SU-DHL-6 (cell line): ENCODE measurements around the gene CCDC40.

Source experiments
- EZH2phosphoT487 ChIP-seq: fragments of 200-600 bp; sonication (generic), shearing (Covaris generic); conservative IDR thresholded peaks from 2 replicates; pipeline ENCODE4 v1.6.1; 2018; ENCODE audit warnings: mild to moderate bottlenecking, antibody characterized with exemption, low read length, moderate library complexity, mixed read lengths
- TF ChIP-seq, protein P1 (sequence below): fragments of 200-600 bp; sonication (generic); IDR thresholded peaks from one replicate; pipeline ENCODE4 v1.5.1; 2017; ENCODE audit warnings: antibody characterized with exemption, mild to moderate bottlenecking, low read length, moderate library complexity; ENCODE audit not compliant: insufficient read depth, poor library complexity, severe bottlenecking

DNA sequence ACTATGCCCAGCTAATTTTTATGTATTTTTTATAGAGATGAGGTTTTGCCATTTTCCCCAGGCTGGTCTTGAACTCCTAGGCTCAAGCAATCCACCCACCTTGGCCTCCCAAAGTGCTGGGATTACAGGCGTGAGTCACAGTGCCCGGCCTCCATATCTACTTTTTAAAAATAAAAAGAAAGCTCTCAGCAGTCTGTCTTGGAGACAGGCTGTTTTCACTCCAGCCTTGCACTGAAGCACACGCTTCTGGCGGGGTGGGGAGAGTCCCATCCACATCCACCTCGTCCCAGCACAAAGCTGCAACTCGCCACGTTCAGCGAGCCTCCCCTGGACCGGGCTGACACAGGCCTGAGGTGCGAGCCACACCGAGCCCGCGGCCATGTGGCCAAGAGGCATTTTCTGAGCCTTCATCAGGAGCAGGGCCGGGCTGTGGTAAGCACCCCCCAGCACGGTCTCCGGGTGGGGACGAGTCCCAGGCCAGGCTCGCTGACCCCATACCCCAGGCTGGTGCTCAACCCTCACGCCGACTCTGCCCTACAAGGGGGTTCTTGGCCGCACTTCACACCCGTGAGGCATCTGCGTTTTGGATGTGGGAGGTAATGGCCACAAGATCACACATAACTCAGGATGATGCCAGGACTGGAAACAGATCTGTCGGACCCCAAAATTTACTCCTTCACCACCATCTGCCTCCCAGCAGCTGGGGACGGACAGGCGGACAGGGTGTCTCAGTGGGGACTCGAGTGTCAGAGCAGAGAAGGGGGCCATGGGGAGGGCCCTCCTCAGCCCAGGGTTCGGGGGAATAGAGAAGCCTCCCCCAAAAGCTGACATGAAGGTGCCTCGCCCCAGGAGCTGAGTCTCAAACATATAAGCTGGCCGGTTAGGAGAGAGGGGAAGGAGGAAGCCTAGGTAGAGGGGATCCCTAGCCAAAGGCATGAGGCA is 29.4 kb upstream of the CCDC40 start:
- TF ChIP-seq, protein P1, sequence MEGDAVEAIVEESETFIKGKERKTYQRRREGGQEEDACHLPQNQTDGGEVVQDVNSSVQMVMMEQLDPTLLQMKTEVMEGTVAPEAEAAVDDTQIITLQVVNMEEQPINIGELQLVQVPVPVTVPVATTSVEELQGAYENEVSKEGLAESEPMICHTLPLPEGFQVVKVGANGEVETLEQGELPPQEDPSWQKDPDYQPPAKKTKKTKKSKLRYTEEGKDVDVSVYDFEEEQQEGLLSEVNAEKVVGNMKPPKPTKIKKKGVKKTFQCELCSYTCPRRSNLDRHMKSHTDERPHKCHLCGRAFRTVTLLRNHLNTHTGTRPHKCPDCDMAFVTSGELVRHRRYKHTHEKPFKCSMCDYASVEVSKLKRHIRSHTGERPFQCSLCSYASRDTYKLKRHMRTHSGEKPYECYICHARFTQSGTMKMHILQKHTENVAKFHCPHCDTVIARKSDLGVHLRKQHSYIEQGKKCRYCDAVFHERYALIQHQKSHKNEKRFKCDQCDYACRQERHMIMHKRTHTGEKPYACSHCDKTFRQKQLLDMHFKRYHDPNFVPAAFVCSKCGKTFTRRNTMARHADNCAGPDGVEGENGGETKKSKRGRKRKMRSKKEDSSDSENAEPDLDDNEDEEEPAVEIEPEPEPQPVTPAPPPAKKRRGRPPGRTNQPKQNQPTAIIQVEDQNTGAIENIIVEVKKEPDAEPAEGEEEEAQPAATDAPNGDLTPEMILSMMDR, result no peak
- TF ChIP-seq EZH2phosphoT487, result no peak
